Measurements from ENCODE around the gene COL17A1.

COL17A1 gene

GRCh38 chr10:104016661-104017060 is 69.0 kb downstream of the COL17A1 start:
- TF ChIP-seq ZFX (IDR thresholded peaks at IDR 0.05) (no peak), CTCF (conservative IDR thresholded peaks at IDR 0.05) (no peak)
- no peak overlapping the region for H3K27ac ChIP-seq

- no peak overlapping the region for H3K27ac ChIP-seq
- TF ChIP-seq CTCF (conservative IDR thresholded peaks at IDR 0.05) = no peak
- no peak for TF ChIP-seq ZFX (IDR thresholded peaks at IDR 0.05)
Observed at GRCh38 chr10:104014176-104014575, 71.5 kb downstream of the COL17A1 start.

GRCh38 chr10:104013489-104013888 is 72.2 kb downstream of the COL17A1 start:
- H3K27ac ChIP-seq = no peak overlapping the region
- TF ChIP-seq ZFX (IDR thresholded peaks at IDR 0.05) (no peak), CTCF (conservative IDR thresholded peaks at IDR 0.05) (no peak)

- TF ChIP-seq ZFX (IDR thresholded peaks at IDR 0.05) (no peak), CTCF (conservative IDR thresholded peaks at IDR 0.05) (no peak)
- no peak overlapping the region for H3K27ac ChIP-seq
Observed at GRCh38 chr10:104011904-104012303, 73.8 kb downstream of the COL17A1 start.

- no peak overlapping the region for H3K27ac ChIP-seq
- no peak for TF ChIP-seq ZFX (IDR thresholded peaks at IDR 0.05)
- TF ChIP-seq CTCF (conservative IDR thresholded peaks at IDR 0.05) = no peak
Observed at GRCh38 chr10:104005172-104005863, 80.4 kb downstream of the COL17A1 start.

- no peak for TF ChIP-seq CTCF (conservative IDR thresholded peaks at IDR 0.05)
- no peak for TF ChIP-seq ZFX (IDR thresholded peaks at IDR 0.05)
- no peak overlapping the region for H3K27ac ChIP-seq
Observed at GRCh38 chr10:104002911-104003310, 82.8 kb downstream of the COL17A1 start.

- H3K27ac ChIP-seq = no peak overlapping the region
- TF ChIP-seq CTCF (conservative IDR thresholded peaks at IDR 0.05) (no peak), ZFX (IDR thresholded peaks at IDR 0.05) (no peak)
Observed at GRCh38 chr10:103998805-103999204, 86.9 kb downstream of the COL17A1 start.
